ENCODE measurements around the gene SFXN1.

SFXN1 gene

GRCh38 chr5:175466700-175467318 lies 11.6 kb upstream of the SFXN1 start:
- no peak for DNase-seq

- DNase-seq = no peak
Observed at GRCh38 chr5:175467983-175468690, 10.2 kb upstream of the SFXN1 start.

- DNase-seq = no peak
Observed at GRCh38 chr5:175468892-175469291, 9.5 kb upstream of the SFXN1 start.

GRCh38 chr5:175469916-175470315 lies 8.4 kb upstream of the SFXN1 start:
- no peak for DNase-seq

GRCh38 chr5:175470781-175471180 lies 7.6 kb upstream of the SFXN1 start:
- DNase-seq = no peak

GRCh38 chr5:175471196-175471595 lies 7.2 kb upstream of the SFXN1 start:
- no peak for DNase-seq

GRCh38 chr5:175471628-175472027 lies 6.7 kb upstream of the SFXN1 start:
- no peak for DNase-seq

GRCh38 chr5:175472378-175472777 lies 6.0 kb upstream of the SFXN1 start:
- DNase-seq = no peak

- DNase-seq = no peak
Observed at GRCh38 chr5:175475248-175475647, 3.1 kb upstream of the SFXN1 start.

- DNase-seq = no peak
Observed at GRCh38 chr5:175477440-175477839, 920 bp upstream of the SFXN1 start.

- DNase-seq = no peak
Observed at GRCh38 chr5:175478008-175478383, 364 bp upstream of the SFXN1 start.

GRCh38 chr5:175479125-175479881 lies 943 bp downstream of the SFXN1 start:
- DNase-seq = no peak

- DNase-seq = no peak
Observed at GRCh38 chr5:175483337-175483736, 5.0 kb downstream of the SFXN1 start.

GRCh38 chr5:175484322-175484721 lies 6.0 kb downstream of the SFXN1 start:
- DNase-seq = no peak

- no peak for DNase-seq
Observed at GRCh38 chr5:175484829-175485228, 6.5 kb downstream of the SFXN1 start.

GRCh38 chr5:175485631-175486030 lies 7.3 kb downstream of the SFXN1 start:
- no peak for DNase-seq

GRCh38 chr5:175487514-175488222 lies 9.3 kb downstream of the SFXN1 start:
- DNase-seq = no peak

- DNase-seq = no peak
Observed at GRCh38 chr5:175489693-175490443, 11.5 kb downstream of the SFXN1 start.

- no peak for DNase-seq
Observed at GRCh38 chr5:175491223-175491622, 12.9 kb downstream of the SFXN1 start.

- DNase-seq = no peak
Observed at GRCh38 chr5:175493260-175493659, 14.9 kb downstream of the SFXN1 start.

- no peak for DNase-seq
Observed at GRCh38 chr5:175493726-175494125, 15.4 kb downstream of the SFXN1 start.

- DNase-seq = no peak
Observed at GRCh38 chr5:175494264-175495183, 16.2 kb downstream of the SFXN1 start.
